ENCODE results near the gene NNT. TPM values are rescaled to one million over a fixed set of nuclear protein-coding genes. Genes with fewer than 3 reads are reported as not detected.

NNT gene
- total and polyA plus RNA-seq, 2 of the 8 experiments (the other 6 are each of a cell fraction or from before 2014, with no cell fraction given) = 11.0 to 22.2 TPM

- H4K20me1 ChIP-seq (replicated peaks in 1 of 2; ENCODE audit: control insufficient read depth in 1 of 2, insufficient read depth in 2 of 2, low read length in 2 of 2) = no peaks in the 10 kb centered on the region
- no peak overlapping the region for H3K4me3 ChIP-seq (ENCODE audit: extremely low read depth in 1 of 4, insufficient read depth in 2 of 4, low read depth in 3 of 4, low read length in 4 of 4)
- no peak overlapping the region for H2AK5ac ChIP-seq (ENCODE audit: low read depth, low read length)
- no peak overlapping the region for H3K56ac ChIP-seq (replicated peaks; ENCODE audit: insufficient read length, low read depth, low read length)
- H3K27me3 ChIP-seq (replicated peaks in 1 of 4; ENCODE audit: control insufficient read depth in 3 of 4, extremely low read depth in 1 of 4, insufficient read depth in 3 of 4, low read length in 3 of 4) = no peaks in the 10 kb centered on the region
- TF ChIP-seq JUND (IDR thresholded peaks at IDR 0.05; ENCODE audit: low read length) = no peak
- WGBS, 2 experiments (ENCODE audit: extremely low coverage in 1 of 2, insufficient coverage in 1 of 2, insufficient read length in 1 of 2, insufficient replicate concordance in 2 of 2, low coverage in 1 of 2, low lambda C conversion rate in 2 of 2, missing lambda C conversion rate in 1 of 2) = 74% methylated on average over 2 of the region's 2 CpGs; no CpG with 5 or more reads in 1 of the 2 experiments
- no peak overlapping the region for H3K18ac ChIP-seq (ENCODE audit: extremely low read depth, low read length)
- H3K23me2 ChIP-seq (ENCODE audit: low read depth, low read length) = no peaks in the 10 kb centered on the region
- H3K4ac ChIP-seq (replicated peaks; ENCODE audit: insufficient read length, low read depth, low read length) = no peak overlapping the region
- no peaks in the 10 kb centered on the region for H3K9me3 ChIP-seq (ENCODE audit: insufficient read depth in 2 of 2, low read depth in 1 of 2, low read length in 1 of 2)
- no peak overlapping the region for H4K91ac ChIP-seq (replicated peaks; ENCODE audit: insufficient read length, low read length)
- H3K23ac ChIP-seq (ENCODE audit: insufficient read length) = no peak overlapping the region
- H3K27ac ChIP-seq (ENCODE audit: low read depth, low read length) = no peak overlapping the region
- no peak overlapping the region for H2BK20ac ChIP-seq (ENCODE audit: low read length)
- no peak for FAIRE-seq
- H3K14ac ChIP-seq (ENCODE audit: insufficient read length) = no peak overlapping the region
- H3K9ac ChIP-seq (replicated peaks in 1 of 4; ENCODE audit: extremely low read depth in 1 of 4, low read depth in 3 of 4, low read length in 3 of 4) = no peak overlapping the region
- POLR2A ChIA-PET (ENCODE audit: partially characterized antibody) = no interaction called here
- no peaks in the 10 kb centered on the region for H3K4me1 ChIP-seq (replicated peaks in 1 of 4; ENCODE audit: control insufficient read depth in 3 of 4, insufficient read depth in 4 of 4, low read length in 3 of 4)
- H3K36me3 ChIP-seq (ENCODE audit: control insufficient read depth in 2 of 4, insufficient read depth in 4 of 4, low read length in 3 of 4) = no peaks in the 10 kb centered on the region
- H2BK15ac ChIP-seq (ENCODE audit: low read length) = no peak overlapping the region
- H3K79me2 ChIP-seq (ENCODE audit: control insufficient read depth in 1 of 2, insufficient read depth in 2 of 2, low read length in 2 of 2) = no peaks in the 10 kb centered on the region
- DNase-seq (ENCODE audit: low read depth in 1 of 2, low spot score in 2 of 2) = no peak
- no peak overlapping the region for H2BK120ac ChIP-seq (replicated peaks; ENCODE audit: low read depth, low read length)
- no peaks in the 10 kb centered on the region; the same call in 1 of the 2 replicates for H3K79me1 ChIP-seq (ENCODE audit: low read depth, low read length)
- H3K4me2 ChIP-seq (ENCODE audit: insufficient read depth in 1 of 2, low read depth in 2 of 2, low read length in 2 of 2) = no peak overlapping the region
- H4K8ac ChIP-seq (ENCODE audit: extremely low read depth, insufficient read depth, low read length) = no peak overlapping the region
- H4K5ac ChIP-seq (ENCODE audit: insufficient read length, low read depth, low read length) = no peak overlapping the region
- no peak overlapping the region for H2AFZ ChIP-seq (ENCODE audit: low read length)
- H2BK12ac ChIP-seq (ENCODE audit: low read depth, low read length) = no peak overlapping the region
- CTCF ChIA-PET (ENCODE audit: partially characterized antibody) = interaction anchor here (1.7 kb wide), 1 partner anchor 11 kb away, joined by 6 read pairs; no protein-coding TSS in a partner anchor
- H2BK5ac ChIP-seq (ENCODE audit: low read depth, low read length) = no peak overlapping the region
Measured at GRCh38 chr5:43638107-43638506, 35.1 kb downstream of the NNT start.
